ENCODE results near the gene HMG20A. TPM values are rescaled to one million over a fixed set of nuclear protein-coding genes. Genes with fewer than 3 reads are reported as not detected.

HMG20A gene
- total and polyA plus RNA-seq, 10 of the 15 experiments (the other 5 are each of a cell fraction or from before 2014, with no cell fraction given): 30.0 to 98.7 (median 46.8) TPM

- TF ChIP-seq E2F8 (IDR thresholded peaks at IDR 0.05; ENCODE audit: low read depth, partially characterized antibody) (no peak), HDGF (IDR thresholded peaks at IDR 0.05) (0 out of 2 replicates have a peak, but pooled peaks have one; percentile 66), MXI1 (IDR thresholded peaks at IDR 0.05; ENCODE audit: low read depth, low read length) (no peak), RB1 (IDR thresholded peaks at IDR 0.05; ENCODE audit: borderline replicate concordance) (no peak), DPF2 (IDR thresholded peaks at IDR 0.05) (0 out of 2 replicates have a peak, but pooled peaks have one; percentile 33), REST (IDR thresholded peaks at IDR 0.05; ENCODE audit: low read depth, low read length) (no peak), YY1 (IDR thresholded peaks at IDR 0.05; ENCODE audit: low read depth, low read length) (0 out of 2 replicates have a peak, but pooled peaks have one; percentile 8), NR2F1 (conservative IDR thresholded peaks at IDR 0.05) (no peak), SPI1 (IDR thresholded peaks at IDR 0.05; ENCODE audit: borderline replicate concordance, insufficient read depth, low read depth, low read length) (peak; percentile 84), RELA (IDR thresholded peaks at IDR 0.05; ENCODE audit: borderline replicate concordance, partially characterized antibody) (no peak), SMARCA5 (IDR thresholded peaks at IDR 0.05) (no peak), FOS (IDR thresholded peaks at IDR 0.05; ENCODE audit: borderline replicate concordance, extremely low read depth, insufficient read length) (no peak), HDAC6 (IDR thresholded peaks at IDR 0.05; ENCODE audit: unreplicated experiment) (no peak), SMAD1 (IDR thresholded peaks at IDR 0.05; ENCODE audit: low read depth, partially characterized antibody) (no peak), MTA2 (IDR thresholded peaks at IDR 0.05; ENCODE audit: low read depth) (peak; percentile 24; the same call in 1 of the 2 replicates), MEF2A (IDR thresholded peaks at IDR 0.05; ENCODE audit: insufficient read depth, low read depth, low read length) (0 out of 2 replicates have a peak, but pooled peaks have one; percentile 33), E2F4 (IDR thresholded peaks at IDR 0.05; ENCODE audit: low read depth, low read length) (no peak), BHLHE40 (IDR thresholded peaks at IDR 0.05; ENCODE audit: borderline replicate concordance in 1 of 2, low read depth in 2 of 2, low read length in 1 of 2) (no peak), IKZF1 (conservative IDR thresholded peaks at IDR 0.05) (peak; percentile 64)
Measured at GRCh38 chr15:77493324-77493907, 72.7 kb downstream of the HMG20A start (continued).
